PC-9 (cell line): ENCODE measurements around the gene BTBD19. TPM values are rescaled to one million over a fixed set of nuclear protein-coding genes. Genes with fewer than 3 reads are reported as not detected.

Experiments used
- BruUV-seq: library from RNA; stranded (reverse); fragments of 400-500 nt; replicated peaks from 2 replicates; lab custom pipeline; 2021; lab: Mats Ljungman, UMichigan
- CTCF ChIA-PET: fragments of 300-600 bp; sonication (Branson Sonifier 250); formaldehyde crosslinking; loops from one replicate; lab custom pipeline; 2022; ENCODE audit warnings: antibody characterized with exemption; lab: Charles Lee
- POLR2A ChIA-PET: fragments of 300-600 bp; sonication (Branson Sonifier 250); formaldehyde crosslinking; loops from one replicate; lab custom pipeline; 2022; ENCODE audit warnings: antibody characterized with exemption; ENCODE audit not compliant: unreplicated experiment; lab: Charles Lee
- DNase-seq, 2 experiments: peaks; one replicate each; pipeline versions ENCODE4 v3.0.0 to v3.0.0-alpha.2; 2015 to 2022; ENCODE audit warnings: mixed read lengths in 1 of 2
- H2AFZ ChIP-seq: fragments of 200-600 bp; sonication (generic); 2 replicates; pipeline ENCODE4 v1.8.1; 2017; ENCODE audit warnings: antibody characterized with exemption
- H3F3A ChIP-seq: fragments of 200-600 bp; sonication (generic); 2 replicates; pipeline ENCODE4 v1.8.1; 2017; ENCODE audit warnings: antibody characterized with exemption, mild to moderate bottlenecking, low read depth; ENCODE audit not compliant: insufficient read depth
- H3K27ac ChIP-seq: fragments of 200-600 bp; sonication (generic); 2 replicates; pipeline ENCODE4 v1.6.1; 2016; ENCODE audit warnings: mixed run types
- H3K27me3 ChIP-seq: fragments of 200-600 bp; sonication (generic); 2 replicates; pipeline ENCODE4 v1.6.1; 2016; ENCODE audit warnings: low read depth, mixed run types; ENCODE audit not compliant: insufficient read depth
- H3K36me3 ChIP-seq: fragments of 200-600 bp; sonication (generic); 2 replicates; pipeline ENCODE4 v1.6.1; 2016; ENCODE audit warnings: low read depth, mixed run types
- H3K4me1 ChIP-seq: fragments of 200-600 bp; sonication (generic); replicated peaks from 2 replicates; pipeline ENCODE4 v1.6.1; 2016; ENCODE audit warnings: mixed run types; ENCODE audit not compliant: insufficient read depth
- H3K4me2 ChIP-seq: fragments of 200-600 bp; sonication (generic); 2 replicates; pipeline ENCODE4 v1.6.1; 2017; ENCODE audit warnings: mixed run types
- H3K4me3 ChIP-seq: fragments of 200-600 bp; sonication (generic); 2 replicates; pipeline ENCODE4 v1.6.1; 2016; ENCODE audit warnings: mixed run types
- H3K79me2 ChIP-seq: fragments of 200-600 bp; sonication (generic); 2 replicates; pipeline ENCODE4 v1.6.1; 2017; ENCODE audit warnings: low read depth, mixed run types
- H3K9me2 ChIP-seq: fragments of 200-600 bp; sonication (generic); 2 replicates; pipeline ENCODE4 v1.8.1; 2017; ENCODE audit warnings: mild to moderate bottlenecking; ENCODE audit not compliant: insufficient read depth
- H3K9me3 ChIP-seq: fragments of 200-600 bp; sonication (generic); 2 replicates; pipeline ENCODE4 v1.8.1; 2016; ENCODE audit warnings: low read depth; ENCODE audit not compliant: insufficient read depth
- H4K20me1 ChIP-seq: fragments of 200-600 bp; sonication (generic); 2 replicates; pipeline ENCODE4 v1.8.1; 2017; ENCODE audit not compliant: insufficient read depth
- CTCF ChIP-seq: fragments of 200-600 bp; sonication (generic); conservative IDR thresholded peaks from 2 replicates; pipeline ENCODE4 v1.6.1; 2017; ENCODE audit warnings: mixed run types, antibody characterized with exemption, mild to moderate bottlenecking, moderate library complexity
- EZH2 ChIP-seq: fragments of 200-600 bp; sonication (generic); IDR thresholded peaks from 2 replicates; pipeline ENCODE4 v1.8.0; 2017; ENCODE audit warnings: antibody characterized with exemption, low read depth
- intact Hi-C: fragments of 100-400 bp; cut with micrococcal nuclease; formaldehyde crosslinking; loops from one replicate; pipeline ENCODE4 v1.10.0; 2022; ENCODE audit not compliant: unreplicated experiment
- total RNA-seq: library from RNA; stranded (reverse); gene quantifications from 2 replicates; pipeline ENCODE4 v1.2.3, GENCODE V29; 2021

Gene BTBD19
- total RNA-seq, 1 experiment from 2014 or later = 6.2 TPM

GRCh38 chr1:44775078-44775929 is 33.0 kb upstream of the BTBD19 start, which contains the start of gene RPS8:
RPS8 (plus strand) TSS chr1:44775540; CDS start chr1:44775597, 57 bp downstream.
- Histone ChIP-seq H3K36me3 (peaks cover 42% of the 10 kb centered on the region), H3K79me2 (peaks cover 60% of the 10 kb centered on the region), H3K4me2 (peak within 1 kb of the TSS; percentile 84), H4K20me1 (peaks cover 38% of the 10 kb centered on the region), H3K4me1 (peaks cover 22% of the 10 kb centered on the region), H3F3A (peaks cover 66% of the 10 kb centered on the region), H3K9me3 (no peaks in the 10 kb centered on the region), H3K27me3 (no peaks in the 10 kb centered on the region), H3K27ac (peak within 1 kb of the TSS; percentile 98), H3K9me2 (no peaks in the 10 kb centered on the region), H3K4me3 (peak within 1 kb of the TSS; percentile 95), H2AFZ (peak within 1 kb of the TSS; percentile 73)
- DNase-seq = peak; percentile 86 to 87
- POLR2A ChIA-PET = interaction anchor here (0.5 to 1.6 kb wide), 13 partner anchors 26 to 1954 kb away, joined by 3 to 15 read pairs (median 5); partner anchors contain the start of genes MMACHC, PRDX1, RNU5D-1 and TMEM53
- no peak for TF ChIP-seq EZH2
- 0 out of 2 replicates have a peak, but pooled peaks have one; percentile 10 for TF ChIP-seq CTCF
- CTCF ChIA-PET = interaction anchor here (0.5 to 1.2 kb wide), 6 partner anchors 18 to 747 kb away, joined by 3 to 15 read pairs (median 3); partner anchors contain the start of gene PLK3
- TSS peak; percentile 85 for BruUV-seq
- intact Hi-C loops = loop anchor here (2.0 kb wide), 1 partner anchor 45 kb away; the partner anchor contains the start of gene RNU5D-1

- H3K9me3 ChIP-seq = no peaks in the 10 kb centered on the region
- DNase-seq = peak in 1 of 2 experiments; percentile 30
- H4K20me1 ChIP-seq = peaks cover 43% of the 10 kb centered on the region
- peak overlapping the region; percentile 84 for H3K4me2 ChIP-seq
- intact Hi-C loops = loop anchor here (2.0 kb wide), 1 partner anchor 45 kb away; the partner anchor contains the start of gene RNU5D-1
- H3K36me3 ChIP-seq = peaks cover 44% of the 10 kb centered on the region
- TF ChIP-seq EZH2 (no peak), CTCF (no peak)
- CTCF ChIA-PET = interaction anchor here (0.5 to 1.2 kb wide), 5 partner anchors 17 to 748 kb away, joined by 3 to 4 read pairs (median 3); partner anchors contain the start of gene PLK3
- H3K4me3 ChIP-seq = peak overlapping the region; percentile 95
- TSS peak; percentile 38 for BruUV-seq
- H3K4me1 ChIP-seq = peaks cover 22% of the 10 kb centered on the region
- no peaks in the 10 kb centered on the region for H3K27me3 ChIP-seq
- H3F3A ChIP-seq = peaks cover 74% of the 10 kb centered on the region
- H2AFZ ChIP-seq = peak overlapping the region; percentile 73; the same call in 1 of the 2 replicates
- H3K79me2 ChIP-seq = peaks cover 60% of the 10 kb centered on the region
- POLR2A ChIA-PET = interaction anchor here (0.5 to 1.6 kb wide), 9 partner anchors 24 to 1674 kb away, joined by 3 to 15 read pairs (median 5); partner anchors contain the start of genes PLK3 and TMEM53
- H3K9me2 ChIP-seq = no peaks in the 10 kb centered on the region
- H3K27ac ChIP-seq = peak overlapping the region; percentile 98
These were observed 32.2 kb upstream of the BTBD19 start for GRCh38 chr1:44775930-44776729.
